Smooth muscle cell (in vitro differentiated cells): ENCODE results near the gene CXCR6. TPM values are rescaled to one million over a fixed set of nuclear protein-coding genes. Genes with fewer than 3 reads are reported as not detected.
A peak's percentile ranks its signal among the peaks of the same experiment; 100 is the strongest.

ENCODE experiments used
- DNase-seq: peaks from one replicate; lab custom pipeline; 2025; ENCODE audit not compliant: unreplicated experiment; lab: John Stamatoyannopoulos, UW
- H2AFZ ChIP-seq: fragments of 200-600 bp; sonication (generic); 2 replicates; pipeline ENCODE4 v1.6.0; 2016; ENCODE audit warnings: antibody characterized with exemption, low read depth, mild to moderate bottlenecking
- H3F3A ChIP-seq: fragments of 200-600 bp; sonication (generic); 2 replicates; pipeline ENCODE4 v1.6.0; 2017; ENCODE audit warnings: antibody characterized with exemption, low read depth
- H3K27ac ChIP-seq: fragments of 200-600 bp; sonication (generic); 2 replicates; pipeline ENCODE4 v1.5.1; 2016; ENCODE audit warnings: low read depth, mild to moderate bottlenecking
- H3K27me3 ChIP-seq: fragments of 200-600 bp; sonication (generic); 2 replicates; pipeline ENCODE4 v1.6.1; 2016; ENCODE audit warnings: low read depth, mild to moderate bottlenecking
- H3K36me3 ChIP-seq: fragments of 200-600 bp; sonication (generic); 2 replicates; pipeline ENCODE4 v1.5.1; 2016; ENCODE audit warnings: low read depth
- H3K4me1 ChIP-seq: fragments of 200-600 bp; sonication (generic); 2 replicates; pipeline ENCODE4 v1.5.1; 2016; ENCODE audit warnings: low read depth
- H3K4me2 ChIP-seq: fragments of 200-600 bp; sonication (generic); 2 replicates; pipeline ENCODE4 v1.6.0; 2016; ENCODE audit warnings: mild to moderate bottlenecking
- H3K4me3 ChIP-seq: fragments of 200-600 bp; sonication (generic); 2 replicates; pipeline ENCODE4 v1.5.1; 2016; ENCODE audit warnings: mild to moderate bottlenecking
- H3K79me2 ChIP-seq: fragments of 200-600 bp; sonication (generic); 2 replicates; pipeline ENCODE4 v1.6.0; 2016; ENCODE audit warnings: low read depth, mild to moderate bottlenecking
- H3K9ac ChIP-seq: fragments of 200-600 bp; sonication (generic); 2 replicates; pipeline ENCODE4 v1.6.0; 2016; ENCODE audit warnings: low read depth
- H3K9me3 ChIP-seq: fragments of 200-600 bp; sonication (generic); replicated peaks from 2 replicates; pipeline ENCODE4 v1.5.1; 2016; ENCODE audit warnings: low read depth
- H4K20me1 ChIP-seq: fragments of 200-600 bp; sonication (generic); 2 replicates; pipeline ENCODE4 v1.6.0; 2016; ENCODE audit warnings: low read depth
- WGBS: methylation state at CpG from one replicate; pipeline ENCODE4 v1.1.7; 2016; ENCODE audit warnings: low lambda C conversion rate; 5-methylcytosine and 5-hydroxymethylcytosine counted together
- polyA plus RNA-seq: library from polyadenylated mRNA; unstranded; fragments of >200 nt; fragmentation: Nextera tagmentation; extraction: Ambion mirVana; gene quantifications from 2 replicates; pipeline ENCODE4 v1.2.1, GENCODE V29; 2016
- total RNA-seq: library from RNA; depleted of rRNA; stranded (reverse); fragments of >200 nt; gene quantifications from 2 replicates; pipeline ENCODE4 v1.2.3, GENCODE V29; 2014
- TF ChIP-seq, protein P1 (sequence below): fragments of 200-600 bp; sonication (generic); IDR thresholded peaks from 2 replicates; pipeline ENCODE4 v1.5.1; 2017; ENCODE audit warnings: borderline replicate concordance, mild to moderate bottlenecking, antibody characterized with exemption; ENCODE audit not compliant: insufficient read depth, poor library complexity, severe bottlenecking

Gene CXCR6
- total and polyA plus RNA-seq, 2 experiments from 2014 or later = 0.19 to 0.81 TPM

GRCh38 chr3:45987368-45988291 is 44.4 kb downstream of the CXCR6 start:
- 62% methylated on average over 8 of the region's 8 CpGs for WGBS
- Histone ChIP-seq H2AFZ (peak overlapping the region; percentile 26), H3K36me3 (no peaks in the 10 kb centered on the region), H3K4me1 (peaks cover 13% of the 10 kb centered on the region), H3K9ac (peak overlapping the region; percentile 24), H3K4me3 (no peak overlapping the region), H3F3A (peaks cover 15% of the 10 kb centered on the region), H3K79me2 (no peaks in the 10 kb centered on the region), H3K4me2 (peak overlapping the region; percentile 61), H3K27ac (peak overlapping the region; percentile 93), H4K20me1 (no peaks in the 10 kb centered on the region), H3K27me3 (no peaks in the 10 kb centered on the region), H3K9me3 (no peaks in the 10 kb centered on the region)
- no peak for DNase-seq
- TF ChIP-seq, protein P1, sequence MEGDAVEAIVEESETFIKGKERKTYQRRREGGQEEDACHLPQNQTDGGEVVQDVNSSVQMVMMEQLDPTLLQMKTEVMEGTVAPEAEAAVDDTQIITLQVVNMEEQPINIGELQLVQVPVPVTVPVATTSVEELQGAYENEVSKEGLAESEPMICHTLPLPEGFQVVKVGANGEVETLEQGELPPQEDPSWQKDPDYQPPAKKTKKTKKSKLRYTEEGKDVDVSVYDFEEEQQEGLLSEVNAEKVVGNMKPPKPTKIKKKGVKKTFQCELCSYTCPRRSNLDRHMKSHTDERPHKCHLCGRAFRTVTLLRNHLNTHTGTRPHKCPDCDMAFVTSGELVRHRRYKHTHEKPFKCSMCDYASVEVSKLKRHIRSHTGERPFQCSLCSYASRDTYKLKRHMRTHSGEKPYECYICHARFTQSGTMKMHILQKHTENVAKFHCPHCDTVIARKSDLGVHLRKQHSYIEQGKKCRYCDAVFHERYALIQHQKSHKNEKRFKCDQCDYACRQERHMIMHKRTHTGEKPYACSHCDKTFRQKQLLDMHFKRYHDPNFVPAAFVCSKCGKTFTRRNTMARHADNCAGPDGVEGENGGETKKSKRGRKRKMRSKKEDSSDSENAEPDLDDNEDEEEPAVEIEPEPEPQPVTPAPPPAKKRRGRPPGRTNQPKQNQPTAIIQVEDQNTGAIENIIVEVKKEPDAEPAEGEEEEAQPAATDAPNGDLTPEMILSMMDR = no peak

DNA sequence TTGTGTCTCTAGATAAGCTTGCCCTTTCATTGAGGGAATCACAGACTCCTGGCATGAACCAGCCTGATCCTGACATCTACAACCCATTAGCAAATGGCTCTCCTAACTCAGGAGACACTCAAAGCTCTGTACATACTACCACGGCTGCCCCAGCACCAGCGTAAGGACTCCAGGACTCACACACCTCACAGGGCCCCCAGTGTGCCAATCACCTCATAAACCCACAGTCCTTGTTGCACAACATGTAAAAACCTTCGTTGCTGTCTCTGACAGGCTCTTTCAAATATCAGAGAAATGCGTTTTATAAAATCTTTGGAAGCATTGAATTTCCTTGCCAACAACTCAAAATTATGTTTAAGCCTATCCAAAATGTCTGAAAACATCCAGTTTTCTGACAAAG is 45.1 kb downstream of the CXCR6 start:
- Histone ChIP-seq H3K9ac (peak overlapping the region; percentile 37), H3K27me3 (no peaks in the 10 kb centered on the region), H3K9me3 (no peaks in the 10 kb centered on the region), H2AFZ (no peak overlapping the region), H3K36me3 (no peaks in the 10 kb centered on the region), H3K4me3 (no peak overlapping the region), H3K79me2 (no peaks in the 10 kb centered on the region), H3K4me2 (peak overlapping the region; percentile 49), H3K27ac (peak overlapping the region; percentile 93), H4K20me1 (no peaks in the 10 kb centered on the region), H3K4me1 (peaks cover 13% of the 10 kb centered on the region), H3F3A (peaks cover 15% of the 10 kb centered on the region)
- no peak for DNase-seq
- TF ChIP-seq, protein P1 = no peak
- 75% methylated on average over 4 of the region's 4 CpGs for WGBS

- DNase-seq = no peak
- TF ChIP-seq, protein P1 = no peak
- Histone ChIP-seq H3K4me3 (no peak overlapping the region), H3K9me3 (no peaks in the 10 kb centered on the region), H3K4me2 (peak overlapping the region; percentile 49), H4K20me1 (no peaks in the 10 kb centered on the region), H3K9ac (peak overlapping the region; percentile 37), H3K27me3 (no peaks in the 10 kb centered on the region), H3K27ac (peak overlapping the region; percentile 93), H3K36me3 (no peaks in the 10 kb centered on the region), H3F3A (peaks cover 15% of the 10 kb centered on the region), H2AFZ (no peak overlapping the region), H3K4me1 (peaks cover 13% of the 10 kb centered on the region), H3K79me2 (no peaks in the 10 kb centered on the region)
- WGBS = 23% methylated on average over 2 of the region's 2 CpGs
These were observed 45.5 kb downstream of the CXCR6 start for GRCh38 chr3:45988804-45989203.

- Histone ChIP-seq H3K27me3 (no peaks in the 10 kb centered on the region), H4K20me1 (no peaks in the 10 kb centered on the region), H2AFZ (no peak overlapping the region), H3K9me3 (no peaks in the 10 kb centered on the region), H3K4me2 (no peak overlapping the region), H3K79me2 (peaks cover 3% of the 10 kb centered on the region), H3K36me3 (no peaks in the 10 kb centered on the region), H3K4me1 (peaks cover 25% of the 10 kb centered on the region), H3K27ac (no peak overlapping the region), H3K4me3 (no peak overlapping the region), H3F3A (peaks cover 15% of the 10 kb centered on the region), H3K9ac (no peak overlapping the region)
- TF ChIP-seq, protein P1 = no peak
- no peak for DNase-seq
- WGBS = 78% methylated on average over 3 of the region's 3 CpGs
These were observed 46.9 kb downstream of the CXCR6 start for GRCh38 chr3:45990181-45990580.
